Smooth muscle cell of the brain vasculature (primary cell): Measurements from ENCODE around the gene DES.
"Not testable (repeated sequence)": the region's sequence is repeated elsewhere in the genome, so short reads cannot be mapped to it uniquely, and the experiment has no call there.

ENCODE experiments used
- DNase-seq: peaks from one replicate; pipeline ENCODE4 v3.0.0-alpha.2; 2012; ENCODE audit warnings: low read depth, low spot score

DES gene

GRCh38 chr2:219418155-219419011, at the start of gene DES:
Gene DES (plus strand): TSS chr2:219418377. CDS start chr2:219418463, 86 bp downstream.
- no peak for DNase-seq

GRCh38 chr2:219368690-219369191, 49.4 kb upstream of the DES start:
- no peak for DNase-seq

DNA sequence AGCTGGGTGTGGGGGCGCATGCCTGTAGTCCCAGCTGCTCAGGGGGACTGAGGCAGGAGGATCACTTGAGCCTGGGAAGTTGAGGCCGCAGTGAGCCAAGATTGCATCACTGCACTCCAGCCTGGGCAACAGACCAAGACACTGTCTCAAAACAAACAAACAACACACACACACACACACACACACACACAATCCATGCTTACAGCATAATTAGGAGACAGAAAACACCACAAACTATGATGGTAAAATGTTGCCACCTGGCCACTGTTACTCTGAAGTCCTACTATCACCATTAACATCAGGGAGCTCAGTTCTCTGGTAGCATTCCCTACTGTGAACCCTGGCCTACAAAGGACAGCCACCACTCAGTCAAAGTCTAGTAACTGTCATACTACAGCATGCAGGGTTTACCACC, 48.7 kb upstream of the DES start:
- DNase-seq = no peak

DNA sequence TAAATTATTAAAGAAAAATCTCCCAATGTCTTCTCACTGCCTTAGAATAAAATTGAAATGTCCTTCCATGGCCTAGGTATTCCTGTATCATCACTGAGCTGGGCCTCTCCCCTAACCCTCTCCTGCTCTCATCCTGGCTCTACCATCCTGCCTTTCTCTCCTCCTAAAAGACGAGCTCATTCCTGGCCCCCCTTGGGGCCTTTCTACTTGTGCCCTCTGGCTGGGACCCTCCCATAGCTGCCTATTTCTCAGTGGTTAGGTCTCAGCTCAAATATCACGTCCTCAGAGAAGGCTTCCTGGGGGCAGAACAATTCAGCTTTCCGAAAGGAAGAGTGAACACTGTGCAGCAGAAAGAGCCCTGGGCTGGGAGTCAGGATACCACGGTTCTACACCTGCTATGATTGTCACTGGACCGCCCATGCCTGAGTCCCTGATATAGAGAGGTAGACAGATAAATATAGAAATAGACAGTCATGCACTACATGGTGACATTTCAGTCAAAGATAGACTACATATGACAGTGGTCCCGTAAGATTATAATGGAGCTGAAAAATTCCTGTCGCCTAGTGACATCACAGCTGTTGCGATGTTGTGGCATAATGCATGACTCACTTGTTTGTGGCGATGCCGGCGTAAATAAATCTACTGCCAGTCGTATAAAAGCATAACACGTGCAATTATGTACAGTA, 39.9 kb upstream of the DES start:
- DNase-seq = no peak

DNA sequence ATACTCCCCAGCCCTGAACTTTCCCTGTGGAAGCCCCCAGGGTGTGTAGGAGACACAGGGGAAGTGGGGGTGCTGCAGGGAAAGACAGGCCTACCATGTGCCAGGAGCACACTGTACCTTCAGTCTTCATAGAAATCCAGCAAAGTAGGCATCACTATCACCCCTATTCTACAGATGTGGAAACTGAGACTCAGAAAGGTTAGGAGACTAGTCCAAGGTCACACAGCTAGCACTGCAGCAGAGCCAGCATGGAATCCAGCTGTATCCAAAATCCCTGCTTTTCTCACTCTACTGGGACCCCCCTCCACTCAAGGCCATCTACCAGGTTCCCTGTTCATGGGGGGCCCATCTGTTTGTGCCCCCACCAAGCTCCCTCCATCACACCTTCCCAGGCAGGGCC, 37.3 kb upstream of the DES start:
- no peak for DNase-seq

DNA sequence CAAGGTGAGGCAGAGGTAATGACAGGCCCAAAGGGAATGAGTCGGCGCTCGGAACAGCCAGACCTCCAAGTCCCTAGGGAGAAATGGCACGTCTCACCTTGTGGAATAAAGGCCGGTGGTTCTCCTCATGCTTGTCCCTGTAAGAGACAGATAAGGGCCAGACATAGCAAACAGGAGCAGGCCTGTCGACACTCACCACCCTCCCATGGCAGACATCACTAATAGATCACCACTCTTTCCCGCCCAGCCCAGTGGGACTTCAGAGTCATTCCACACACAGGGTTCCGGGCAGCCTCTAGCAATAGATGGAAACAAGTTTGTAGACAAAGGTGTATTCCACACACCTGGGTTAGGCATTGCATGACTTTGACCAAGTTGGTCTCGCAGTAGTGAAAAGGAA, 36.7 kb upstream of the DES start:
- no peak for DNase-seq

DNA sequence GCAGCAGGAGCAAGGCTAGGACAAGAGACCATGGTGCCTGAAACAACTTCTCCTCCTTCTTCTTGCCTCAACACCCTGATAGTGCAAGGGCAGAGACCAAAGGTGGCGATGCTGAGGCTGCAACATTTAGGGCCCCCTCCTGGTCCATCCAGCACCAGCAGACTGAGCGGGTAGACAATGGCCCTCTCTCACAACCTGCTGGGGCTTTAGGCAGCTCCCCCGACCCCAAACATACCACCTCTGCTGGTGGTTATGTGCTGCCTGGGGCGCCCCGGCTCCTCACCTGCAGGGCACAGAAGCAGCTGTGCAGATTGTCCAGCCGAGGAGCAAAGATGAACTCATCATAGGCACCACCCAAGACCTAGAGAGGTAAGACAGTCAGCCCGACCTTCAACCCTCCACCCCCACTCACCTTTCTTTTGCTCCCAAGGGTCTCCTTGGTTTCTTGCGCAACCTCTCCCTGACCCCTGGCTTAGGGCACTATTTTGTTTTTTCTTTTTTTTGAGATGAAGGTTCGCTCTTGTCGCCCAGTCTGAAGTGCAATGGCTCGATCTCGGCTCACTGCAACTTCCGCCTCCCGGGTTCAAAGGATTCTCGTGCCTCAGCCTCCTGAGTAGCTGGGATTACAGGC, 34.0 kb upstream of the DES start:
- DNase-seq = no peak

- no peak for DNase-seq
Measured at GRCh38 chr2:219384859-219385258, 33.3 kb upstream of the DES start.

DNA sequence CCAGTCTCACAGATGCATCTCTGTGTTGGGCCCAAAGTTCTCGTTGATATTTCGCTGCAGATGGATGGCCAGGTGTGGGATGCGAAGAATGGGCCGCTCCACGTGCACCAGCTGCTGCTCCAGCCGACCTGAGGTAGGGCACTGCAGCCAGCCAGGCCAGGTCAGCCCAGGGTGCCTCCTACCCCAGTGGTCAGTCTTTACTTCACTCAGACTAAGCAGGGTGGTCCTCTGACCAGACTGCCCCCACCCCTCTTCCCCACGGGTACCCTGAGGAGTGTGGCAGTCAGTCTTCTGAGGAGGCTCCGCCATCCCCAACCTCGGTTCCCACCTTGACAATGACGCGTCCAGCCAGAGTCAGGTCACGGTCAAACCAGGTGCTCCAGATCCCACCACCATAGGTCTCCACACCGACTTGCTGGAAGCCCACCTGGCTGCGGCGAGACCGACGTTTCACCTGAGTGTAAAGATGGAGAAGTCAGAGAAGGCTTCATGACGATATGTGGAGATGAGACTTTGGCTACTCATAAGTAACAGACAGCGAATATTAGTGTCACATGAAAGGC, 32.1 kb upstream of the DES start:
- no peak for DNase-seq

GRCh38 chr2:219386532-219387280, 31.5 kb upstream of the DES start:
- no peak for DNase-seq

DNA sequence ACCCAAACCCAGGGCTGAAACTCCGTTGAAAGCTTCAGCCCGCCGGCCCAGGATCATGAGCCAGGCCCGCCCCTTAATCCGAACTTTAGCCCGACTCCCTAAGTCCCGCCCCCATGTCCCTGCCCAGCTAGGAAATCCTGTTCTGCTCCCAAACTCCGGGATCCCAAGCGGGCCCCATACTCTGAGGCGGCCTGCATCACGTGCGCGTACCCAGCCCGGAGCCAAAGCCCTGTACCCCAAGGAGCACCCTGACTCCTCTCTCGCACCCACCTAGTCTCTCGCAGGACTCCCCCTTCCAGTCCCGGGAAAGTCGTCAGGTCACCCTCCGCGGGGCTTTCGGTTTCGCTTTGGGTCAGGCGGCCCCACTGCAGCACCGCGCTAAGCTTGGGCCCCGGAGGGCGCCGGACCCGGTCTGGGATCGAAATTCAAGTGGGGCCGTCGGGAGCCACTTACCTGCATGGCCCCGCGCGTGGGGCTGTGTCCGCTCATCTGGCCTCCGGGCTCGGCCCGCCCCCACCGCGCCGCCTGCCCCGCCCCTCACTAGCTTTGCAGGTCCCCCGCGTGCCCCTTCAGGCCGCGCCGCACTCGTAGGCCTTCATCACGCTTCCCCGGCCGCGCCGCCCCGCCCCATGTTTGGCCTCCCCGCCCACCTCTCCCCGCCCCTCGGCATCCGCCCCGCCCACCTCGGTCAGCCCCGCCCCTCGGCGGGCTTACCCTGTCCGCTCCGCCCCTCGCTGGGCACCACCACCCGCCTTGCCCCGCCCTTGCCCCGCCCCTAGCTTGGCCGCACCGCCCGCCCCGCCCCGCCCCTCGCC, 30.7 kb upstream of the DES start, which contains the start of gene DNPEP:
DNPEP (minus strand) TSS at position 607 of the 815 bp plus-strand sequence; CDS start at position 489, 118 bp downstream.
- peak; percentile 63 for DNase-seq

DNA sequence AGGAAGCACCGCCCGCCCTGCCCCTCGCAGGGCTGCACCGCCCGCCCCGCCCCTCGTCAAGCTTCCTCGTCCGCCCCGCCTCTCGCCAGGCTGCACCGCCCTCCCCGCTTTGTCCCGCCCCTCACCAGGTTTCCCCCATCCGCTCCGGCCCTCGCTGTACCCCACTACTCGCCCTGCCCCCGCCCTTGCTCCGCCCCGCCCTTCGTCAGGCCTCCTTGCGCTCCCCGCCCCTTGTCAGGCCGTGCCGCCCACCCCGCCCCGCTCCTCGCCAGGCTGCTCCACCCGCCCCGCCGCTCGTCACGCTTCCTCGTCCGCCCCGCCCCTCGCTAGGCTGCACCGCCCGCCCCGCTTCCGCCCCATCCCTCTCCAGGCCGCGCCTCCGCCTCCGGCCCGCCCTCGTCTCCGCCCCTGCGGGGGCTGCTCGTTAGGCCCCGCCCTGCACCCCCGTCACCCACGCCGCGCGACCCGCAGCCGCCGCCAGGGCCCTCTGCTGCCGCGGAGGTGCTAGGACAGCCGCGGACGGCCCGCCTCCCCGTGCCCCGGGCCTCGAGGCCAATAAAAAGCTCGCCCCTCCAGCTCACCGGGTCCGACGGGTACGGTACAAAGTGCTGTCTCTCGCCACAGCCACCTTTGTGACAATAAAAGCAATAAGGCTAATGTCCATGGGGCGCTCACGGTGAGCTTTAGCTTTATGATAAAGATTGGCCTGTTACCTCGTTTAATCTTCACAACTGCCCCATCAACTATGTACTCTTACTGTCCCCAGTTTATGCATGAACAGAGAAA, 29.9 kb upstream of the DES start:
- DNase-seq = peak; percentile 85

GRCh38 chr2:219388907-219389156, 29.3 kb upstream of the DES start:
- no peak for DNase-seq

GRCh38 chr2:219392754-219393153, 25.4 kb upstream of the DES start:
- DNase-seq = no peak

DNA sequence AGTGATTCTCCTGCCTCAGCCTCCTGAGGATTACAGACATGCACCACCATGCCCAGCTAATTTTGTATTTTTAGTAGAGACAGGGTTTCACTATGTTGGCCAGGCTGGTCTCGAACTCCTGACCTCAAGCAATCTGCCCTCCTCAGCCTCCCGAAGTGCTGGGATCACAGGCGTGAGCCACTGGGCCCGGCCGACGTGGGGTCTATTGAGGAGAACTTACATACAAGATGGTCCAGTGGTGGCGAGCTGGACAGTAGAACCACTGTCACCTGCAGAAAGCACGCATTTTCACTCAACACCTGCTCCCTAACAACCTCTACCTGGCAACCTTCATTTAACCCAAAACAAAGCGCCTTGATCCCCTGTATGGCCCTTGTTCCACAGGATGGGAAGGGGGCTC, 23.1 kb upstream of the DES start:
- DNase-seq = not testable (repeated sequence)

DNA sequence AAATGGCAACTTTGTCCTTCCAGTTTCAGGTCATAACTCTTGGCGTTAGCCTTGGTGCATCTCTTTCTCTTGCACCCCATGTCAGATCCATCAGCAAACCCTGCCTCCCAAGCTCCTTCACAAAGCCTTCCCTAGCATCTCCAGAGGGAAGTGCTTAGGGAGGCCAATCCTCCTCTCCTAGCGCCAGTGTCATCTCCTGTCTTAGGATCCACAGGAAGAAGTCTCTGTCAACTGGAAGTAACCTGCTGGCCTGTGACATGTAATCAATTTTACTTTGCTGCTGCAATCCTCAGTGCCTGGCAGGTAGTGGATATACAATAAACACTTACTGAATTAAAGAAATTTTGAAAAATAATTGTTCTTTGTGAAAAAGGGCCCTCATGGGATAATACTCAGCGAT, 22.6 kb upstream of the DES start:
- DNase-seq = no peak

- DNase-seq = no peak
Measured at GRCh38 chr2:219396863-219397457, 21.2 kb upstream of the DES start.

DNA sequence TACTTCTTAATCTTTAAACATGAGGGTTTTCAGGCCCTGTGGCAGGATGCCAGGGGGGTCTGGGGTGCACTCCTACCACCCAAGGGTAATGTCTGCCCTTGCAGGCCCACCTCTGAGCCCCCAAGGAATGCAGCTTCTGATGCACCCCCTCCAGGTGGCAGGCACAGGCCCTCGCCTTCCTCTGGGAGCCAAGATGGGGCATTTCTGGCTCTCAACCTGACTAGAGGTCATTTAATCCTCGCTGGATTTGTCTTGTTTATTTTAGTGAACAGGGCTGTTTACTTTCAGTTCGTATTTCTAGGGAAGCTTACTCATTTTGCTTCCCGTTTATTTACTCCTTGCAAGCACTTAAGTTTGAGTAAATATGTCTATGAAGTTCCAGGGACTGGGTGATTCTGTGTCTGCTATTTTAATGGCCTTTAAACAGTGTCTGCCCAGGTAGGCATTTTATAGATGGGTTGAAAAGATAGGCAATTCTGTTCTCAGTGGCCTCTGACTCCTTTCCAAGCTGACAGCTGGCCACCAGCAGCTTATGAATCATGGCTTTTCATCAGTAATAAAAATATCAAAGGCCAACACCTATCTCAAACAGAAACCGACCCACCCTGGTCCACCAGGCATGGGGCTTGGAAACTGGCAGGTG, 19.3 kb upstream of the DES start:
- no peak for DNase-seq
